ENCODE data around the gene NCOA5.
"Not testable (repeated sequence)": the region's sequence is repeated elsewhere in the genome, so short reads cannot be mapped to it uniquely, and the experiment has no call there.

Gene NCOA5

DNA sequence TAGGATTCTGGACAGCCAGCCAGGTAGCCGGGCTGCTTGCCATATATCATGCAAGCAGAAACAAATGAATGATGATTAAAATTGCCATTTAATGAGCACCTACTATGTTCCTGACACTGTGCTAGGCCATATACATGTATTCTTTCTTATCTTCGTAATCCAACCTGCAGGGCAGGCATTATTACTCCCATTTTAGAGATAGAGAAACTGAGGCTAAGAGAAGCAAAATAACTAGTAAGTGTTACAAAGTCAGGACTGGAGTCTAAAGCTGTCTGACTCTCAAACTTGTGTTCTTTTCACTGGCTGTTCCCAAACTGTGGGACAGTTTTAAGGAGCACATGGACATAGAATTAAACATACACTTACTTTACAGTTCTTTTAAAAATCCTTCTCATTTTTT lies 30.4 kb upstream of the NCOA5 start:
- no peak for DNase-seq (ENCODE audit: low spot score)

GRCh38 chr20:46119547-46119946 lies 29.8 kb upstream of the NCOA5 start:
- DNase-seq (ENCODE audit: low spot score), result no peak

DNA sequence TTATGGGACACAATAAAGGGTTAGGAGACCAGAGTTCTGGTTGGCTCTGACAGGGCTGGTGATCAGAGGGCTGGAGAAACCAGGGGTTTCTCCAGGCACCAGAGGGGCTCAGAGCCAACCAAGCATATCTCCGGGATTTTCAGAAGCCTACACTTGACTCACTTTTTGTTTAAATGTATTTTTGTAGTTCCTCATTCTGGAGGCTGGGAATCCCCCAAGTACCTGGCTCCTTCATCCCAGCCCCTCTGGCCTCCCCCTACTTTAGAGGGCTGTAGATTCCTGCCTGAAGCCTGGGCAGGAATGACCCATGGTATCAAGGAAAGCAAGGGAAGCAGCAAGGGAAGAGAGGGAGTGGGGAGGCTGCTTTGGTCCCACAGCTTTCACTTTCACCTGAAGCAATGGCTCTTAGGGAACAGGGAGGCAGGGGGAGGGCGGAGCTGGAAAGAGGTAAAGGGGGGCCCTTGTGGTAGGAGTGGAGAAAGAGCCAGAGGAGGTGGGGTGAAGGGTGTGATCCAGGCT lies 29.3 kb upstream of the NCOA5 start:
- DNase-seq (ENCODE audit: low spot score), result no peak

GRCh38 chr20:46118481-46119020 lies 28.8 kb upstream of the NCOA5 start:
- no peak for DNase-seq (ENCODE audit: low spot score)

DNA sequence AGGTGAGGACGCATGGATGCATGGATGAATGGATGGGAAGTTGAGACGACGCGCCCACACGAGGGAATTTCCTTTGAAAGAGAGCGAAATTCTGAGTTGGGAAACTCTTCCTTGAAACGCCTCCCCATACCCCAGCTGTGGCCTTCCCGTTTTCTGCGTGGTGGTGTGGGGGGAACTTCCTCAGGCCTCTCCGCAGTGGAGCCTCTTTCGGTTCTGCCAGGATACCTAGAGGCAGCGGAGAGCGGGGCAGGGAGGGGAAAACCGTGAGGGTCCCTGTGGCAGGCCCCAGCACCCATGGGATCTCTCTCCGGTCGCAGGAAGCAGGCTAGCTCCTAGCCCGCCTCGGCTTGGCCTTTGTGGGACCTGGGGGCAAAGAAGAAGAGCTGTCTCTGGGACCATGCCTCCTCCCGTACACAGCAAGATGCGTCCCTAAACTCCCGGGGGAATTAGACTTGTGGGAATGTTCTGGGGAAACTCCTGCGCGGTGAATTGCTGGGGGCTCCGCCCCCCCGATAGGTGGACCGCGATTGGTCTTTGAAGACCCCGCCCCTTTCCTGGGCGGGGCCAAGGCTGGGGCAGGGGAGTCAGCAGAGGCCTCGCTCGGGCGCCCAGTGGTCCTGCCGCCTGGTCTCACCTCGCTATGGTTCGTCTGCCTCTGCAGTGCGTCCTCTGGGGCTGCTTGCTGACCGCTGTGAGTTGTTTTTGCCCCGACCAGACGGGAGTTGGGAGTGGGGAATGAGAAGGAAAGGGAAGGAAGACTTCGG lies 28.1 kb upstream of the NCOA5 start, which contains the start of gene CD40:
Gene CD40, plus strand, starts transcription at position 611 of the 764 bp plus-strand sequence. Its CDS starts 30 bp downstream, at position 641.
- no peak for DNase-seq (ENCODE audit: low spot score)

DNA sequence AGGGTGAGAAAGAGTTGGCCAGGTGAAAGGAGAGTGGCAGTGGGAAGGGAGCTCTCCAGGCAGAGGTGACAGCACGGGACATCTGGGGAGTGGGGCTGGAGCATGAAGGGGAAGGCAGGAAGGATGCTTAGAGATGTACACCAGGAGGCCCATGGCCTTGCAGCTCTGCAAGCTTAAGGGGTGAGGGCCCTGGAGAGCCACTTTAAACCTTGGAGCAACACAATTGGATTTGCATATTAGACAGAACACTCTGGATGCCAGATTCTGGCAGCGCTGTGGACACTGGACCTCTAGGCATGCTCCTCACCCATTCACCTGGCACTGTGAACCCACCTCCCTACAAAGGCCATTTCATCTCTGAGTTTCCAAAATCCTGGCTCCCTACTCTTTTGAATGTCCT lies 24.7 kb upstream of the NCOA5 start:
- no peak for DNase-seq (ENCODE audit: low spot score)

GRCh38 chr20:46113113-46113470 lies 23.3 kb upstream of the NCOA5 start:
- DNase-seq (ENCODE audit: low spot score), result no peak

DNA sequence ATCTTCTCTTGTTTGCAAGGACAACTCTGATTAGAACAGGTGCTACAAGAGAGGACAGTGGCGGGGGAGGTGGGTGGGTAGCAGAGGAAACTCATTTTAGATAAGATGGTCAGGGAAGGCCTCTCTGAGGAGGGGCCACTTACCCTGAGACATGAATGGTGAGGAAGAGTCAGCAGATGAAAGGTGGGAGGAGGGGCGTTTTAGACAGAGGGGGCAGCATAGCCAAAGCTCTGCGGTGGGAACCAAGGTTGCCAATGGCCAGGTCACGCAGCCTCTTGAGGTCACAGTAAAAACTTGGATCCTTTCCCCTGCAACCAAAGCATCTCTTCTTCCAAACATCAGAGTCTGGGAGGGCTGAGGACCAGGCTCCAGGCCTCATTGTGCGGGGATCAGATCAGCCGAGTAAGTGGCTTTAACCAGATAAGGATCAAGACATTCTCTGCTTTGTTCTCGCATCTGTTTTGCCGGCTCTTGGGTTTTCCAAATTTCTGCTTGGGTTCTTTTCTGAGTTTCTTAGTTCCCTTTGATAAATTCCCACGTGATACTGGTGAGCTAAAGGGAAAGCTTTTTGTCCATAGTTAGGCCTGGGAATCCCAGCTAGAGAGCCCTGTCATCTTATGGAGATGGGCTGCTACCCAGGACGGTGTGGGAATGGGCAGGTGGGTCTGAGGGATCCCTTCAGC lies 22.8 kb upstream of the NCOA5 start:
- DNase-seq (ENCODE audit: low spot score), result no peak

DNA sequence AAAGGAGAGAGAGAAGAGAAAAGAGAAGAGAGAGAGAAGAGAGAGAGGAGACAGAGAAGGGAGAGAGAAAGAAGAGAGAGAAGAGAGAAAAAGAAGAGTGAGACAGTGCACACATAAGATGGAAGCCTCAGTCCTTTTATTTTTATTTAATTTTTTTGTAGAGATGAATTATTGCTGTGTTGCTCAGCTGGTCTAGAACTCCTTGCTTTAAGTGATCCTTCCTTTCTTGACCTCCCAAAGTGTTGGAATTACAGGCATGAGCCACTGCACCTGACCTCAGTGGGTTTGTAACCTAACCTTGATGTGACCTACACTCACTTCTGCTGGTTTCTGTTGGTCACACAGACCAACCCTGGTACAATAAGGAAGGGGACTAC lies 22.1 kb upstream of the NCOA5 start:
- DNase-seq (ENCODE audit: low spot score), result no peak

DNA sequence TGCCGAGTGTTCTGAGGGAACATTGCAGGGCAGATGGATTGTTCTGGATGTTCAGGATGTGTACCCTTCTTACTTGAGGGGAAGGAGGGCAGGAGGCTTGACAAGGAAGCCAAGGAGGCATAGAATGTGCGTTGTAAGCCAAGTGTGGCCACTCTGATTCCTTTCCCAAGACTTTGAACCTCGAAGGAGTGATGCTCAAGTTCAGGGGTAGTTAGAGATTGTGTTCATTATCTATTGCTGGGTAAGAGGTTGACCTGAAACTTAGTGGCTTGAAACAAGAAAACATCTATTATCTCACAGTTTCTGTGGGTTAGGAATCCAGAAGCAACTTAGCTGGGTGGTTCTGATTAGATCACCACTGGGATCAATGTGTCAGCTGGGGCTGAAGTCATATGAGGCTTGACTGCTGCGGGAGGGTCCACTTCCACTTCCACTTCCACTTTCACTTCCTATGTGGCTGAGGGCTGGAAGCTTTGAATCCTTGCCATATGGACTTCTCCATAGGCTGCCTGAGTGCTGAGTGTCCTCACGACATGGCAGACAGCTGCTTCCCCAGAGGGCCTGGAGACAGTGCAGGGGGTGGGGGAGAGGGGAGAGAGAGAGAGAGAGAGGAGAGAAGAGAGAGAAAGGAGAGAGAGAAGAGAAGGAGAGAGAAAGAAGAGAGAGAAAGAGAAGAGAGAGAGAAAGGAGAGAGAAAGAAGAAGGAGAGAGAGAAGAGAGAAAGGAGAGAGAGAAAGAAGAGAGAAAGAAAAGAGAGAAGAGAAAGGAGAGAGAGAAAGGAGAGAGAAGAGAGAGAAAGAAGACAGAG lies 21.5 kb upstream of the NCOA5 start:
- no peak for DNase-seq (ENCODE audit: low spot score)

DNA sequence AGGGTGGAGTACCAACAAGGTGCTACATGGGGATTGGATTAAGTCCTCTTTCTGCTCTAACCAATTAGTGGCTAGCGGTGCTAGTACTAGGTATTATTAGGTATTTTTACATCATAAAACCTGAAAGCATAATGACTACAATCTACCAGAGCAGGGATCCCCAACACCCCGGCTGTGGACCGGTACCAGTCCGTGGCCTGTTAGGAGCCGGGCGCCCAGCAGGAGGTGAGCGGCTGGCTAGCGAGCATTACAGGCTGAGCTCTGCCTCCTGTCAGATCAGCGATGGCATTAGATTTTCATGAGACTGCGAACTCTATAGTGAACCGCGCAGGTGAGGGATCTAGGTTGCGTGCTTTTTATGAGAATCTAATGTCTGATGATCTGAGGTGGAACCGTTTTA lies 19.2 kb upstream of the NCOA5 start:
- no peak for DNase-seq (ENCODE audit: low spot score)

GRCh38 chr20:46108435-46108841 lies 18.7 kb upstream of the NCOA5 start:
- no peak for DNase-seq (ENCODE audit: low spot score)

DNA sequence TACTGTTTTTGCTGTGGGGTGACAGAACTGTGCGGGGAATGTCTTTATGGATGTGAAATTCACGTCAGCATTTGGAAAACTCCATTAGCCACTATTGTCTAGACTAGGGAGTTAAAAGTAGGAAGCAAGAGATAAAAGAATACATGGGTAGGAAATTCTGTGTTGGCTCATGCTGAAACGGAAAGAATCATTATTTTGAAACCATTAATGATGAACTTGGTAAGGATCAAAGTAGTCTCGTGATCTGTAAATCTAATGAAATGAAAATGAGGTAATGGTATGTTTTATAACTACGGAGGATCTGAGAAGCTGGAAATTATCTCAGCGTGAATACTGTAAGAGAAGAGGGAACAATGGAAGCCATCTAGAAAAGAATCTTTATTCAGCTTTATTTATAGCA lies 17.3 kb upstream of the NCOA5 start:
- DNase-seq (ENCODE audit: low spot score), result no peak

DNA sequence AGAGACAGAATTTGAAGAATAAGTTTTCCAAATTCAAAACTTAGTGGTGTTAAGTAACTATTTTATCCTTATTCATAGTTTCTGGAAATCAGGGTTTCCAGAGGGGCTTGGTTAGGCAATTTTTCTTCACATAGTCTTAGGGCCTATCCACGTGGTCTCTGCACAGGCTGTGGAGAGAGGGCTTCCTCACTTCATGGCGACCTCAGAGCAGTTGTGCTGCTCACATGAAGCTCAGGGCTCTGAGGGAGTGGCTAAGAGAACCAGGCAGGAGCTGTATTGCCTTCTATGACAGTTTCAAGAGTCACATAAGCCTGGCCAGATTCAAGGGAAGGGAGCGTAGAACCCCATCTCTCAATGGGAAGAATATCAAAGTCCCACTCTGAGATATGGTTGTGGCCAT lies 14.5 kb upstream of the NCOA5 start:
- no peak for DNase-seq (ENCODE audit: low spot score)

DNA sequence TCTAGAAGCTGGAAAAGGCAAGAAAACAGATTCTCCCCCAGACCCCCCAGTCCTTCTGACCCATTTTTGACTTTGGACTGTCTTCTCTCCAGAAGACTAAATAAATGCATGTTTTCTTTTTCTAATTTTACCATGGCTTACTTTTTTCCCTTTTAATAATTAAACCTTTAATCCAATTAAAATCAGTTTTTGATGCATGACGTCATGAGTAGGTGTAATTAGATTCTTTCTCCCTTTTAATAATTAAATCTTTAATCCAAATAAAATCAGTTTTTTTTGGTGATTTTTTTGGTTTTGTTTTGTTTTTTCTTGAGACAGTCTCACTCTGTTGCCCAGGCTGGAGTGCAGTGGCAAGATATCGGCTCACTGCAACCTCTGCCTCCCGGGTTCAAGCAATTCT lies 13.2 kb upstream of the NCOA5 start:
- no peak for DNase-seq (ENCODE audit: low spot score)

- DNase-seq (ENCODE audit: low spot score), result no peak
These were observed 12.2 kb upstream of the NCOA5 start for GRCh38 chr20:46101957-46102356.

DNA sequence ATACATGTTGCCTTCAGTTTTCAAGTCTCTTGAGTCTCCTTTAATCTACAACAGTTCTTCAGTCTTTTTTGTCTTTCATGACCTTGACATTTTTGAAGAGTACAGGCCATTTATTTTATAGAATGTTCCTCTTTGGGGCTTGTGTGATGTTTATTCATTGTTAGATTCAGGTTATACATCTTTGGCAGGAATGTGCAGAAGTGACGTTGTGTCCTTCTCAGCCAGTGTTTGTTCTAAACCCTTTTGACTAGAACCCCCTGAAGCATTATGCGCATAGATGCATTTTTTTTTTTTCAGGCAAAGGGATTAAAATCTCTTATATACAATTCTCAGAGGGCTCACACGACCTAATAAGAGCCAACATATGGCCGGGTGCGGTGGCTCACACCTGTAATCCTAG lies 11.2 kb upstream of the NCOA5 start:
- DNase-seq (ENCODE audit: low spot score), result no peak

DNA sequence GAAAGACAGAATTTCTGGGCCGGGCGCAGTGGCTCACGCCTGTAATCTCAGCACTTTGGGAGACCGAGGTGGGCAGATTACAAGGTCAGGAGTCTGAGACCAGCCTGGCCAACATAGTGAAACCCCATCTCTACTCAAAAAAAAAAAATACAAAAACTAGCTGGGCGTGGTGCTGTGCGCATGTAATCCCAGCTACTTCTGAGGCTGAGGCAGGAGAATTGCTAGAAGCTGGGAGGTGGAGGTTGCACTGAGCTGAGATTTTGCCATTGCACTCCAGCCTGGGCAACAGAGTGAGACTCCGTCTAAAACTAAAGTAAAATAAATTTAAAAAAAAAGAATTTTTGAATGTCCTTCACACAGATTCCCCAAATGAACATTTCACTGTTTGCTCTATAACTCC lies 10.7 kb upstream of the NCOA5 start:
- not testable (repeated sequence) for DNase-seq (ENCODE audit: low spot score)

GRCh38 chr20:46099491-46100287 lies 9.9 kb upstream of the NCOA5 start:
- no peak for DNase-seq (ENCODE audit: low spot score)

DNA sequence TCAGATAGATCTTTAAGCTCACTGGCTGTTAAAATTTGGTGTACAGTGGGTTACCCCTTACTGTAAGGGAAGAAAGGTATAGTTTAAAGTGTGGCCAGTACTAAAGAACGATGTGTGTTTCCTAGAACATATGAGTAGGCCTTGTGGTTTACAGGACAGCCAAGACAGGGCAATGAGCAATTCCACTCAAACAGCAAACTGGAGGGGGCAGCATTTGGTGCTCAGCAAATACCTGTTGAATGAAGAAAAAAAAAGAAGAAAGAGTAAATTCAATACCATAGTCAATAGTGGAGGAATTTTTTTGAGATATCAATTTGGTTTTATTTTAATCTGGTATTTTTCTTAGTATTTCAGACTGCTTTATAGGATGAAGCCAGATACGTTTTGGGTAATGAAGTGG lies 3.8 kb upstream of the NCOA5 start:
- DNase-seq (ENCODE audit: low spot score), result no peak
